HepG2 (cell line): ENCODE data around the gene OGFOD3. TPM values are rescaled to one million over a fixed set of nuclear protein-coding genes. Genes with fewer than 3 reads are reported as not detected.

Experiments used
- ARID4A ChIP-seq: sonication (generic); formaldehyde crosslinking; IDR thresholded peaks from 2 replicates; pipeline ENCODE4 v1.5.0; 2020; ENCODE audit warnings: mild to moderate bottlenecking, missing genetic modification reagents, borderline replicate concordance
- CHD2 ChIP-seq: IDR thresholded peaks from 2 replicates; pipeline ENCODE4 v1.6.1; 2011; ENCODE audit warnings: low read depth, low read length, improper control_type of control experiment
- HMG20A ChIP-seq: IDR thresholded peaks from 2 replicates; pipeline ENCODE4 v1.6.1; 2016; ENCODE audit warnings: borderline replicate concordance
- HMGA1 ChIP-seq: sonication (generic); formaldehyde crosslinking; conservative IDR thresholded peaks from 2 replicates; pipeline ENCODE4 v1.4.0; 2020; ENCODE audit warnings: missing genetic modification reagents
- HMGXB4 ChIP-seq, 2 experiments: sonication (generic) in 1 of 2; formaldehyde crosslinking in 1 of 2; IDR thresholded peaks; 2 replicates each; pipeline versions ENCODE4 v1.4.0 to v1.6.1; 2018 to 2020; ENCODE audit warnings: missing genetic modification reagents in 2 of 2, borderline replicate concordance in 1 of 2, low read depth in 1 of 2, mild to moderate bottlenecking in 1 of 2, missing biosample characterization in 1 of 2
- KDM2A ChIP-seq: sonication (generic); formaldehyde crosslinking; IDR thresholded peaks from 2 replicates; pipeline ENCODE4 v1.4.0; 2020; ENCODE audit warnings: low read depth, missing genetic modification reagents, borderline replicate concordance
- MED13 ChIP-seq: sonication (generic); formaldehyde crosslinking; IDR thresholded peaks from 2 replicates; pipeline ENCODE4 v1.5.0; 2020; ENCODE audit warnings: missing genetic modification reagents
- RAD21 ChIP-seq: fragments of 450-650 bp; formaldehyde crosslinking; IDR thresholded peaks from 2 replicates; pipeline ENCODE4 v1.5.0; 2020; ENCODE audit warnings: mild to moderate bottlenecking
- RAD51 ChIP-seq: fragments of 450-650 bp; IDR thresholded peaks from 2 replicates; pipeline ENCODE4 v1.6.1; 2016; ENCODE audit warnings: borderline replicate concordance
- SIN3A ChIP-seq: IDR thresholded peaks from 2 replicates; pipeline ENCODE4 v1.6.1; 2011; ENCODE audit warnings: low read depth, mild to moderate bottlenecking, control low read depth, low read length, borderline replicate concordance
- STAG1 ChIP-seq: sonication (generic); formaldehyde crosslinking; IDR thresholded peaks from 2 replicates; pipeline ENCODE4 v1.4.0; 2020; ENCODE audit warnings: missing genetic modification reagents
- ZNF775 ChIP-seq: sonication (generic); formaldehyde crosslinking; IDR thresholded peaks from 2 replicates; pipeline ENCODE4 v1.4.0; 2020; ENCODE audit warnings: missing genetic modification reagents, mild to moderate bottlenecking, moderate library complexity, borderline replicate concordance
- polyA plus RNA-seq, 8 experiments: library from polyadenylated mRNA; depleted of rRNA in 3 of 8; stranded (reverse) in 7 of 8; unstranded in 1 of 8; fragments of >200 nt; fragmentation: Illumina TruSeq in 4 of 8; extraction: Trizol in 4 of 8; gene quantifications; 2 replicates each; pipeline versions ENCODE4 v1.2.1 to v1.2.3, GENCODE V29; 2011 to 2016; ENCODE audit warnings: low read depth in 4 of 8, missing spikeins in 1 of 8, mixed read lengths in 1 of 8; ENCODE audit not compliant: insufficient read depth in 1 of 8
- total RNA-seq, 5 experiments: library from RNA; depleted of rRNA; stranded (reverse); fragments of >200 nt; fragmentation: Illumina TruSeq; extraction: Trizol; gene quantifications; 2 replicates each; pipeline ENCODE4 v1.2.3, GENCODE V29; 2016; ENCODE audit warnings: low read depth in 1 of 5
- TF ChIP-seq, protein P1 (sequence below): sonication (generic); formaldehyde crosslinking; IDR thresholded peaks from 2 replicates; pipeline ENCODE4 v1.4.0; 2020; ENCODE audit warnings: missing genetic modification reagents
- TF ChIP-seq, protein P2 (sequence below): sonication (generic); formaldehyde crosslinking; IDR thresholded peaks from 2 replicates; pipeline ENCODE4 v1.4.0; 2020; ENCODE audit warnings: low read depth, mild to moderate bottlenecking, missing genetic modification reagents
- TF ChIP-seq, protein P3 (sequence below), 2 experiments: fragments of 450-650 bp in 1 of 2; sonication (generic) in 1 of 2; formaldehyde crosslinking; IDR thresholded peaks; 2 replicates each; pipeline versions ENCODE4 v1.5.0 to v1.8.0; 2020 to 2022; ENCODE audit warnings: mild to moderate bottlenecking in 1 of 2, missing genetic modification reagents in 1 of 2
- TF ChIP-seq, protein P4 (sequence below): sonication (generic); formaldehyde crosslinking; IDR thresholded peaks from 2 replicates; pipeline ENCODE4 v1.8.0; 2023; ENCODE audit warnings: mild to moderate bottlenecking, missing genetic modification reagents

Gene OGFOD3
- total and polyA plus RNA-seq, 2 of the 13 experiments (the other 11 are each of a cell fraction or from before 2014, with no cell fraction given), result 40.0 to 42.1 TPM

GRCh38 chr17:82367724-82368524 lies 50.5 kb downstream of the OGFOD3 start (continued):
- TF ChIP-seq, protein P1, sequence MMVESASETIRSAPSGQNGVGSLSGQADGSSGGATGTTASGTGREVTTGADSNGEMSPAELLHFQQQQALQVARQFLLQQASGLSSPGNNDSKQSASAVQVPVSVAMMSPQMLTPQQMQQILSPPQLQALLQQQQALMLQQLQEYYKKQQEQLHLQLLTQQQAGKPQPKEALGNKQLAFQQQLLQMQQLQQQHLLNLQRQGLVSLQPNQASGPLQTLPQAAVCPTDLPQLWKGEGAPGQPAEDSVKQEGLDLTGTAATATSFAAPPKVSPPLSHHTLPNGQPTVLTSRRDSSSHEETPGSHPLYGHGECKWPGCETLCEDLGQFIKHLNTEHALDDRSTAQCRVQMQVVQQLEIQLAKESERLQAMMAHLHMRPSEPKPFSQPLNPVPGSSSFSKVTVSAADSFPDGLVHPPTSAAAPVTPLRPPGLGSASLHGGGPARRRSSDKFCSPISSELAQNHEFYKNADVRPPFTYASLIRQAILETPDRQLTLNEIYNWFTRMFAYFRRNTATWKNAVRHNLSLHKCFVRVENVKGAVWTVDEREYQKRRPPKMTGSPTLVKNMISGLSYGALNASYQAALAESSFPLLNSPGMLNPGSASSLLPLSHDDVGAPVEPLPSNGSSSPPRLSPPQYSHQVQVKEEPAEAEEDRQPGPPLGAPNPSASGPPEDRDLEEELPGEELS (CRISPR knock-in tag), result no peak
- no peak for TF ChIP-seq STAG1 (CRISPR knock-in tag)
- TF ChIP-seq, protein P2, sequence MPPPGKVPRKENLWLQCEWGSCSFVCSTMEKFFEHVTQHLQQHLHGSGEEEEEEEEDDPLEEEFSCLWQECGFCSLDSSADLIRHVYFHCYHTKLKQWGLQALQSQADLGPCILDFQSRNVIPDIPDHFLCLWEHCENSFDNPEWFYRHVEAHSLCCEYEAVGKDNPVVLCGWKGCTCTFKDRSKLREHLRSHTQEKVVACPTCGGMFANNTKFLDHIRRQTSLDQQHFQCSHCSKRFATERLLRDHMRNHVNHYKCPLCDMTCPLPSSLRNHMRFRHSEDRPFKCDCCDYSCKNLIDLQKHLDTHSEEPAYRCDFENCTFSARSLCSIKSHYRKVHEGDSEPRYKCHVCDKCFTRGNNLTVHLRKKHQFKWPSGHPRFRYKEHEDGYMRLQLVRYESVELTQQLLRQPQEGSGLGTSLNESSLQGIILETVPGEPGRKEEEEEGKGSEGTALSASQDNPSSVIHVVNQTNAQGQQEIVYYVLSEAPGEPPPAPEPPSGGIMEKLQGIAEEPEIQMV (CRISPR knock-in tag), result no peak
- peak; percentile 80 for TF ChIP-seq SIN3A
- TF ChIP-seq MED13 (CRISPR knock-in tag), result no peak
- TF ChIP-seq ZNF775 (CRISPR knock-in tag), result no peak
- peak; percentile 28; the same call in 1 of the 2 replicates for TF ChIP-seq KDM2A (CRISPR knock-in tag)
- 0 out of 4 replicates have a peak, but pooled peaks of 1 of the 2 experiments have one; percentile 24 for TF ChIP-seq HMGXB4 (CRISPR knock-in tag; IDR thresholded peaks at IDR 0.05; ENCODE audit: borderline replicate concordance in 1 of 2, low read depth in 1 of 2)
- peak; percentile 39; the same call in 1 of the 2 replicates for TF ChIP-seq ARID4A
- TF ChIP-seq, protein P3, sequence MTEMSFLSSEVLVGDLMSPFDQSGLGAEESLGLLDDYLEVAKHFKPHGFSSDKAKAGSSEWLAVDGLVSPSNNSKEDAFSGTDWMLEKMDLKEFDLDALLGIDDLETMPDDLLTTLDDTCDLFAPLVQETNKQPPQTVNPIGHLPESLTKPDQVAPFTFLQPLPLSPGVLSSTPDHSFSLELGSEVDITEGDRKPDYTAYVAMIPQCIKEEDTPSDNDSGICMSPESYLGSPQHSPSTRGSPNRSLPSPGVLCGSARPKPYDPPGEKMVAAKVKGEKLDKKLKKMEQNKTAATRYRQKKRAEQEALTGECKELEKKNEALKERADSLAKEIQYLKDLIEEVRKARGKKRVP (CRISPR knock-in tag; IDR thresholded peaks at IDR 0.05), result no peak
- peak; percentile 65; the same call in 1 of the 2 replicates for TF ChIP-seq CHD2
- TF ChIP-seq RAD21 (CRISPR knock-in tag), result 0 out of 2 replicates have a peak, but pooled peaks have one; percentile 18
- no peak for TF ChIP-seq HMG20A (CRISPR knock-in tag)
- TF ChIP-seq, protein P4, sequence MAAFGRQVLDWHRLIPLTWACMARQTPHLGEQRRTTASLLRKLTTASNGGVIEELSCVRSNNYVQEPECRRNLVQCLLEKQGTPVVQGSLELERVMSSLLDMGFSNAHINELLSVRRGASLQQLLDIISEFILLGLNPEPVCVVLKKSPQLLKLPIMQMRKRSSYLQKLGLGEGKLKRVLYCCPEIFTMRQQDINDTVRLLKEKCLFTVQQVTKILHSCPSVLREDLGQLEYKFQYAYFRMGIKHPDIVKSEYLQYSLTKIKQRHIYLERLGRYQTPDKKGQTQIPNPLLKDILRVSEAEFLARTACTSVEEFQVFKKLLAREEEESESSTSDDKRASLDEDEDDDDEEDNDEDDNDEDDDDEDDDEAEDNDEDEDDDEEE (CRISPR knock-in tag), result no peak
- TF ChIP-seq HMGA1, result no peak
- no peak for TF ChIP-seq RAD51
